ENCODE data around the gene HAND1.

The HAND1 gene

DNA sequence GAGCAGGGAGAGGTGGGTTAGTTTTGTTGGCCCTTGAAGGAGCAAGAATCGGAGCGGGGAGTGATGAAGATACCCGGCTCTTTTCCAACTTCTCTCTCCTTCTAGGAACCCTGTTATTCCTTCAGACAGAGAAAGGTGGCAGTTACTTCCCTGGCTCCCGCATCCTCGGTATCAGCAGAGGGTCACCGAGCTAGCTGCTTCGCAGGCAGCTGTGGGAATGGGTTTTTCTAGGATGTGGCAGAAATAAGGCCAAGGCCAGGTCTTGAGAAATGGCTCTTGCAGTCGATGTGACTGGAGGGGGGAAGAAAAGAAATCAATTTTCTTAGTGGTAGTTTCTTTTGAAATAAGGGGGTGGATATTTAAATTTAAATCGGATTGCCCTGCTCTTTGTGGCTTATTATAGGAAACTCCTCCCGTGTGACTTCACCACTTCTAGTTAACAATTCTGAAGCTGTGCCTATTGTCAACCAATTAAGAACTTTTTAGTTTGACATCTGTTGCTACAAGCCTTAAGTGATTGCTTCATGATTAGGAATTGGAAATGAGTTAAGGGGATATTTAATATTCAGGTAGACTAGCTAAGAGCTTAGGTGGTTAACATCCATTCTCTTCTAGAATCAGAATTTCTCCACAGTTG, 30.8 kb downstream of the HAND1 start:
- H3K36me3 ChIP-seq: peaks cover 37% of the 10 kb centered on the region
- TF ChIP-seq, protein P1, sequence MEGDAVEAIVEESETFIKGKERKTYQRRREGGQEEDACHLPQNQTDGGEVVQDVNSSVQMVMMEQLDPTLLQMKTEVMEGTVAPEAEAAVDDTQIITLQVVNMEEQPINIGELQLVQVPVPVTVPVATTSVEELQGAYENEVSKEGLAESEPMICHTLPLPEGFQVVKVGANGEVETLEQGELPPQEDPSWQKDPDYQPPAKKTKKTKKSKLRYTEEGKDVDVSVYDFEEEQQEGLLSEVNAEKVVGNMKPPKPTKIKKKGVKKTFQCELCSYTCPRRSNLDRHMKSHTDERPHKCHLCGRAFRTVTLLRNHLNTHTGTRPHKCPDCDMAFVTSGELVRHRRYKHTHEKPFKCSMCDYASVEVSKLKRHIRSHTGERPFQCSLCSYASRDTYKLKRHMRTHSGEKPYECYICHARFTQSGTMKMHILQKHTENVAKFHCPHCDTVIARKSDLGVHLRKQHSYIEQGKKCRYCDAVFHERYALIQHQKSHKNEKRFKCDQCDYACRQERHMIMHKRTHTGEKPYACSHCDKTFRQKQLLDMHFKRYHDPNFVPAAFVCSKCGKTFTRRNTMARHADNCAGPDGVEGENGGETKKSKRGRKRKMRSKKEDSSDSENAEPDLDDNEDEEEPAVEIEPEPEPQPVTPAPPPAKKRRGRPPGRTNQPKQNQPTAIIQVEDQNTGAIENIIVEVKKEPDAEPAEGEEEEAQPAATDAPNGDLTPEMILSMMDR (IDR thresholded peaks at IDR 0.05): no peak
- peak overlapping the region; percentile 88 for H3K4me3 ChIP-seq (ENCODE audit: low read depth in 1 of 2, low read length in 1 of 2)
- H3K9me3 ChIP-seq: no peaks in the 10 kb centered on the region
- no peaks in the 10 kb centered on the region for H3K27me3 ChIP-seq
- peak overlapping the region; percentile 84 for H3K27ac ChIP-seq
- peaks cover 42 to 43% of the 10 kb centered on the region in 2 experiments for H3K4me1 ChIP-seq (ENCODE audit: control insufficient read depth in 1 of 2, insufficient read depth in 1 of 2, low read depth in 1 of 2, low read length in 1 of 2)

DNA sequence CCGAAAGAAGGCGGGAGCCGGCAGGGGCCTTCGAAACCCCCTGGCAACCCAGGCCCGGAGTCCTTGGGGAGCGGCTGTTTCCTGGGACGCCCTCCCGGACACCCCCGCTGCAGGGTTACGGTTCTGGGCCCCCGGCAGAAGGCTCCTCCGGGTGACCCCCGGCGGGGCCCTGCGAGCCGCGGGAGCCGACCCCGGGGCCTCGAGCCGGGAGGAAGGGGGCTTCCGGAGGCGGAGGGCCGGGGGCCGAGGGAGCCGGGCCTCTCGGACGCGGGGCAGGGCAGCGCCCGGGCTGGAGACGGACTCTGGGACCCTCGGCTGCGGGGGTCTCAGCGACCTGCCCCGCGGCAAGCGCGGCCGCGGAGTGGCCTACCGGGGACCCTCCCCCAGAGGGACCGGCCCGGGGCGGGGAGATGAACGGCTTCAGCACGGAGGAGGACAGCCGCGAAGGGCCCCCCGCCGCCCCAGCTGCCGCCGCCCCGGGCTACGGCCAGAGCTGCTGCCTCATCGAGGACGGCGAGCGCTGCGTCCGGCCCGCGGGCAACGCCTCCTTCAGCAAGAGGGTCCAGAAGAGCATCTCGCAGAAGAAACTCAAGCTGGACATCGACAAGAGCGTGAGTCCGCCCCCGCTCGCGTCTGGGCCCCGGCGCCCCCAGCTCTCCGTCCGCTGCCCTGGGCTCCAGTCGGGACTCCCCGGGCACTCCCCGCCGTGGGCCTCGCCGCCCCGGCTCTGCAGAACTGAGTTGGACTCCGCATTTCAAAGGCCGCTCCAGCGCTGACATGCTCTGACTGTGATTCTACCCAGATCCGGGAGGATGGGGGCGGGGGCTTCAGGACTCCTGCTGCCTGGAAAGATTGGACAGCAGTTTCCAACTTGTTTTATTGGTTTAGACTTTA, 31.6 kb downstream of the HAND1 start:
- Histone ChIP-seq H3K4me1 (ENCODE audit: control insufficient read depth in 1 of 2, insufficient read depth in 1 of 2, low read depth in 1 of 2, low read length in 1 of 2) (peaks cover 42 to 43% of the 10 kb centered on the region in 2 experiments), H3K9me3 (no peaks in the 10 kb centered on the region), H3K4me3 (ENCODE audit: low read depth in 1 of 2, low read length in 1 of 2) (peak overlapping the region; percentile 88), H3K27me3 (no peaks in the 10 kb centered on the region), H3K36me3 (peaks cover 37% of the 10 kb centered on the region), H3K27ac (peak overlapping the region; percentile 84)
- TF ChIP-seq, protein P1 (IDR thresholded peaks at IDR 0.05): no peak

DNA sequence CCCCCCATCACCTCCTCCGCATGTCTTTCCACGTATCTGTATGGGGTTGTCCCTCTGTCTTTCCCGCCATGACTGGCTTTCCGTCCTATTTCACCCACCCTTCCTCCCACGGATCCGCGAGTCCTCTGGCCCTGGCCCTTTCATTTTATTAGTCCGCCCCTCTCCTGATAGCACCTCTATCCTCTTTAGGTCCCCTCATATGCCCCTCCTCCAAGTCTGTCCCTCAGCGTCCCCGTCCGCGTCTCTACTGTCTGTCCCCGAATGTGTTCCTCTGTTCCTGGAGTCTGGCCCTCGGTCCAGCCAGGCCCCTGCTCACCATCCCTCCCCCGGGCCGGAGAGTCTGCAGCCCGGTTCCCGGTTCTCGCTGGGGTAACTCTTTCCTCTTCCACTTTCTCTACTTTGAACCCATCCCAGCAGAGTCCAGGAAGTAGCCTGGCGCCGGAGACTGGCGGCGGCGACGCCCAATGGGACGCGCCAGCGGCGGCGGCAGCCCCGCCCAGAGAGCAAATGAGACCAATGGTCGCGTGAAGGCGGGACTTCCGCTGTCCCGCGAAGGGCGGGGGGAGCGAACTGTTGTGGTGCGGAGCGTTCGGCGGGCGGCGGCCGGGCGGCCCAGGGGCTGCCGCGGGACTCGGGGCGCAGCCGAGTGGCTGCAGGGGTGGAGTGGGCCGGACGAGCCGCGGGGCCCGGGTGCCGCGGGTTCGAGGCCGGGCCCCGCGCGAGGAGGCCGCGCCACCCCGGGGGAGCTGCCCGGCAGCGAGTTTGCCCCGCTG, 32.4 kb downstream of the HAND1 start, which contains the start of gene SAP30L:
TSS of gene SAP30L (plus strand) at position 576 of the 773 bp plus-strand sequence. CDS start 608 bp downstream, outside the sequence.
- Histone ChIP-seq H3K9me3 (no peaks in the 10 kb centered on the region), H3K4me1 (ENCODE audit: control insufficient read depth in 1 of 2, insufficient read depth in 1 of 2, low read depth in 1 of 2, low read length in 1 of 2) (peaks cover 42 to 43% of the 10 kb centered on the region in 2 experiments), H3K4me3 (ENCODE audit: low read depth in 1 of 2, low read length in 1 of 2) (peak within 1 kb of the TSS; percentile 88), H3K36me3 (peaks cover 37% of the 10 kb centered on the region), H3K27me3 (no peaks in the 10 kb centered on the region), H3K27ac (peak within 1 kb of the TSS; percentile 84)
- TF ChIP-seq, protein P1 (IDR thresholded peaks at IDR 0.05): no peak

DNA sequence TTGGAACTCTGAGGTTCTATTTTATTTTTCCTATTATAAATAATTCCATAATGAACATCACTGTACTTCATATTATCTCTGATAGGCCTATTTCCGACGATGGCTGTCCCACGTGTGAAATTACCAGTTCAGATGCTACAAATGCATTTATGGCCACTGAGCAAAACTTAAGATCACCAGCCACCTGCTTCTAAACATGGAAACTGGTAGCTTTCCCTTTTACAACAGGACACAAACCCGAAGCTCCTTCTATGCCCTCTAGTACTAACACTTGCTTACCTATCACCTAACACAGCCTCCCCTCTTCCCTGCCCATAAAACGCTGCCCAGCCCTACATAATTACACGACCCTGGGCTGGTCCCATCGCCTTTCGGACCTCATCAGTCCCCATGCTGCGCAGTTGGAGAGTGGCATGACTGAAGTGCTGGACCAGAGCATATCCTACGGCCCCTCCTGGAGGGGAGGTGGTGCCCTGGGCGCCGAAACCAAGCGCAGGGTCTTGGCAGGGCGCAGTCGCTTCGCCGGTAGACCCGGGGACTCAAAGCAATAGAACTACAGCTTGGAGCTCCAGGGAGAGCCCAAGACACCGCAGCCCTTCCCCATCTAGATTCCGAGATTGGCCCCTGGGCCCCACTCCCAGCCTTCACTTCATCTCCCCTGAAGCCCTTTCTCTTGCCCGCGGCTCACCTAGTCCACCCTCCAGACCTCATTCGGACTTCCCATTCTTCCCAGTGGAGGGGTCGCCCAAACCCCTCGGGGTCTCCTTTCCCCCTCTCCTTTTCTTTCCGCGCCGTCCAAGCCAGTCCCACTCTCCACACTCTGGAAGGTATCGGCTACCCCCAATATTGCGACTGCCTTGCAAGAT, 33.2 kb downstream of the HAND1 start:
- H3K27me3 ChIP-seq: no peaks in the 10 kb centered on the region
- peaks cover 42 to 43% of the 10 kb centered on the region in 2 experiments for H3K4me1 ChIP-seq (ENCODE audit: control insufficient read depth in 1 of 2, insufficient read depth in 1 of 2, low read depth in 1 of 2, low read length in 1 of 2)
- peaks cover 36% of the 10 kb centered on the region for H3K36me3 ChIP-seq
- no peaks in the 10 kb centered on the region for H3K9me3 ChIP-seq
- H3K27ac ChIP-seq: peak overlapping the region; percentile 84
- TF ChIP-seq, protein P1 (IDR thresholded peaks at IDR 0.05): no peak
- peak overlapping the region; percentile 88 for H3K4me3 ChIP-seq (ENCODE audit: low read depth in 1 of 2, low read length in 1 of 2)

All from neutrophil (primary cell).